Hematopoietic multipotent progenitor cell treated with erythropoietin and hydrocortisone succinate and interleukin-3 and kit ligand, for 15 days (in vitro differentiated cells): ENCODE results near the gene ZSCAN10.

ENCODE experiments used
- DNase-seq: peaks from one replicate; pipeline ENCODE4 v3.0.0-alpha.2; 2015; ENCODE audit warnings: low spot score

Gene ZSCAN10

DNA sequence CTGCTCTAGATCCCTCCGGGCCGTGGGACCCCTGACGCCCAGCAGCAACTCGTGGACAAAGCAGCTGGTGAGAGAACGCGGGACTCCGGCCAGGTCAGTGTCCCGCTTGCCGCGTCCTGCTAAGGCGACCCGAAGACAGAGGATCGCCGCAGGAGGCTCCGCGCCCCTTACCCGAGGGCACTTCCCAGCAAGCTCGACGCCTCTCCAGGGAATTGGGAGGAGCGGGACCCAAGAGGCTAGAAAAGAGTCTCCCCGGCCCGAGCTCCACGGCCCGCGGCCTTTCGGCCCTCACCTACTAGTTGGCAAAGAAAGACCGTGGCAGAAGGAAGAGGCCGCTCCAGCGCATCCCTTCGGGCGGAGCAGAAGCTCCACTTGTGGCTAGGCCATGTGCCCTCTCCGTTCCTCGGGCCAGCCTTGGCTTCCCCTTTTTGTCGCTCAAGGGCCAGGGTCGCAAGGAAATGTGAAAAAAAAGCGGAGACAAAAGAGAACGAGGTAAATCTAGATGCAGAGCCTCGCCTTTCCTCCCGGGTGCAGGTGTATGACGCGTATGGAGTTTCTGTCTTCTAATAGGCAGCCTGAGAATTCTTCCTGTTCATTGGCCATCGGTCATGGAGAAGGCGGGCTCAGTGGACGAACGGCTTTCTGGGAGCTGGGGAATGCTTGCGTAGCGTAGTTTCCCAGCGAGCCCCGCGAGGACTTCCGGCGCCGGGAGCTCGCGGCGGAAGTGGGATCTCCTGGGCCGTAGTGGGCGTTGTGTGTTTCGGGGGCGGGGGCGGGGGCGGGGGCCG is 35.4 kb upstream of the ZSCAN10 start, which contains the start of gene ZNF213:
Gene ZNF213, plus strand, starts transcription at position 692 of the 788 bp plus-strand sequence. CDS start 2,252 bp downstream, outside the sequence.
- DNase-seq: peak; percentile 98

DNA sequence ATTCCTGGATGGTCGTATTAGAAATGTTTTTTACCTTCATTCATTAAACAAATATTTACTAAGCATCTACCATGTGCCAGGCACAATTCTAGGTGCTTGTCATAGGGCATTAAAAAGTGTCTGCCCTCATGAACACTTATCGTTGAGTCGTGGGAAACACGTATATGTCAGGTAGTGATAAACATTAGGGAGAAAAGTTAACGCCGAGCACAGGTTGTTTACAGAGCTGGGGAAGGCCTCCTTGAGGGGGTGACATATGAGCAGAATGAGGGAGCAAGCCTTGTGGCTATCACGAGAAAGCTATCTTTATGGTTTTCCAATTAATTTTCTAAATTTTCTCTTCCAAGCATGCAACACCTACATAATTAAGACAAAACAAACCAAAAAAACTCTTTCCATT is 34.8 kb upstream of the ZSCAN10 start:
- peak; percentile 37 for DNase-seq

GRCh38 chr16:3131755-3132377 is 32.8 kb upstream of the ZSCAN10 start:
- DNase-seq: peak; percentile 55

DNA sequence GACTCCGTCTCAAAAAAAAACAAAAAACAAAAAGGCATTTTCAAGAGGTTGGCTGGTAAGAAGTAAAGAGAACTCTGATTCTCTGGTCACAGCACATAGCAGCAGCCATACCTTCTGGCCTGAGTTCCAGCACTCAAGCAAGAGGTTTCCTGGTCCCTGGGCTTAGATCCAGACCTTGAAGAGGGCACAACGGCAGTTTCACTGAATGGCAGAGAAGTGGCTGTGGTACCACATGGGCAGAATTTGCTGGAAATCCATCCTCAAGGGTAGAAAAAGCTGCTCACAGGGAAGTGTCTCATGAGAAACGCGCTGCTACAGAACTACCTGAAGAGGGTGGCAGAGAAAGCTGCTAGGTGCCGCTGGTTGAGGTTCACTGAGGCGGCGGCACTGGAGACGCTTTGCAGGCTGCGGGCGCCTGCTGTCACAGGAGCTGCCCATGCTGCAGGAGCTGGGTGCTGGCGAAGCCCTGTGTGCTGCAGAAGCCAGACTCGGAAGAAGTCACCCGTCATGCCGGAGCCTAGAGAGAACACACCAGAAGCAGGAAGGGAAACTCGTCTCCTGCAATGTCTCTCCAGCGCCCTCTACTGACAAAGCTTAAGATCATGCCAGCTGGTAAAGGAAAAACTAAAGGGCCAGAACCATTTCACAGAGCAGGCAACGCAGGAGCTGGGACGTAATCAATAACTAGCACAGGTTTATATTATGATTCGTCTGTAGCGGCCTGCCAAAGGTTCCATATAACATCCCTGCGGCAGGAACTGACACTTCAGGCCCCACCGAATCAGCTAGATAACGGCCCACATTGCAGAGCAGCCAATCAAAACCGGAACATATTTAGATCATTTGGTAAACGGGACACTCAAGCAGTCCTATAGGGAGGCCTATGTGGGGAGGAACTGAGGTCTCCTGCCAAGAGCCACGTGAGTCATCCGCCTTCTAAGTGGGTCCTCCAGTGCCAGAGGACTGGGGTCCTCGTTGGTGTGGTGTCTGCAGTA is 30.3 kb upstream of the ZSCAN10 start:
- peak; percentile 88 for DNase-seq

GRCh38 chr16:3127745-3128144 is 28.7 kb upstream of the ZSCAN10 start:
- no peak for DNase-seq

GRCh38 chr16:3123986-3124886 is 25.1 kb upstream of the ZSCAN10 start:
- DNase-seq: peak; percentile 98

GRCh38 chr16:3122926-3123570 is 24.0 kb upstream of the ZSCAN10 start:
- DNase-seq: no peak

DNA sequence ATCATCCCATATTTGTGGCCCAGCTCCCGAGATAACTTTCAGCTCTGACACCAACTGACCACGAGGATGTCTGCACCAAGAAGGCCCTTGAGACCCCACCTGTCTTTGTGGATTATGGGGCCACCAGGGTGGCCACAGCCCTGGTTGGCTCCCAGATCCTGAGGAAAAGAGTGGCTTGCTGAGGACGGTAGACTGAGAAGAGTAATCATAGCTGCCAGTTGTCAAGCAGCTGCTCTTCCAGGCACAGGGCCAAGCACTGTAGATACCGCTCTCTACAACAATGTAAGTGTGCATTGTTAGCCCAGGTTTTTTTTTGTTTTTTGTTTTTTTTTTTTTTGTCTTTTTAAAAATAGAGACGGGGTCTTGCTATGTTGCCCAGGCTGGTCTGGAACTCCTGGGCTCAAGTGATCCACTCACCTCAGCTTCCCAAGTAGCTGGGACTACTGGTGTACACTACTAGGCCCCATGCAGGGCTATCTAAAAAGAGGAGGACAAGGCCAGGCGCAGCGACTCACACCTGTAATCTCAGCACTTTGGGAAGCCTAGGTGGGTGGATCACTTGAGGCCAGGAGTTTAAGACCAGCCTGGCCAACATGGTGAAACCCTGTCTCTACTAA is 22.9 kb upstream of the ZSCAN10 start:
- DNase-seq: no peak

DNA sequence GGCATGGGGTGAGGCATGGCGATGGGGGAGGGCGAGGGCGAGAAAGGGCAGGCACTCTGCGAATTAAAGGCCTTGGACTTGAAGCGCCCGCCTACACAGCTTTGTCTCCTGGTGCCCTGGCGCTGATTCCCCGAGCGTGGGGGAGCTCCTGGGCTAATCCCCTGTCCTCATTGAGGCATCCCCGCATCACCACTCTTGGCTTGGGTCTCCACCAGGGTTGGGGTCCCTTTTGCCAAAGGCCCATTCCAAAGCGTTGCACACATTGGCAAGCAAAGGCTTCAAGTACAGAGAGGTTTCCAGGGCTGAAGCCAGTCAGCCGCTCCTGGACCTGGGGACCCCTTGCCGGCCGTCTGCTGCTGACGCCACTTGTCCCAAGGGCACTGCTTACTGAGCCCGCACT is 21.3 kb upstream of the ZSCAN10 start:
- no peak for DNase-seq

DNA sequence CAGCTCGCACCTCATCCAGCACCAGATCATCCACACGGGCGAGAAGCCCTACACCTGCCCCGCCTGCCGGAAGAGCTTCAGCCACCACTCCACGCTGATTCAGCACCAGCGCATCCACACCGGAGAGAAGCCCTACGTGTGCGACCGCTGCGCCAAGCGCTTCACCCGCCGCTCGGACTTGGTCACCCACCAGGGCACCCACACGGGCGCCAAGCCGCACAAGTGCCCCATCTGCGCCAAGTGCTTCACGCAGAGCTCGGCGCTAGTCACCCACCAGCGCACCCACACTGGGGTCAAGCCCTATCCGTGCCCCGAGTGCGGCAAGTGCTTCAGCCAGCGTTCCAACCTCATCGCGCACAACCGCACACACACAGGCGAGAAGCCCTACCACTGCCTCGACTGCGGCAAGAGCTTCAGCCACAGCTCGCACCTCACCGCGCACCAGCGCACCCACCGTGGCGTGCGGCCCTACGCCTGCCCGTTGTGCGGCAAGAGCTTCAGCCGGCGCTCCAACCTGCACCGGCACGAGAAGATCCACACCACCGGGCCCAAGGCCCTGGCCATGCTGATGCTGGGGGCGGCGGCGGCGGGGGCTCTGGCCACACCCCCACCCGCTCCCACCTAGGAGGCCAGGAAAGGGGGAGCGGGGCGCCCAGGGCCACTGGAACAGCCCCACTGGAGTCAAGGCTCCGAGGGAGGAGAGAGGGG is 20.8 kb upstream of the ZSCAN10 start:
- no peak for DNase-seq

DNA sequence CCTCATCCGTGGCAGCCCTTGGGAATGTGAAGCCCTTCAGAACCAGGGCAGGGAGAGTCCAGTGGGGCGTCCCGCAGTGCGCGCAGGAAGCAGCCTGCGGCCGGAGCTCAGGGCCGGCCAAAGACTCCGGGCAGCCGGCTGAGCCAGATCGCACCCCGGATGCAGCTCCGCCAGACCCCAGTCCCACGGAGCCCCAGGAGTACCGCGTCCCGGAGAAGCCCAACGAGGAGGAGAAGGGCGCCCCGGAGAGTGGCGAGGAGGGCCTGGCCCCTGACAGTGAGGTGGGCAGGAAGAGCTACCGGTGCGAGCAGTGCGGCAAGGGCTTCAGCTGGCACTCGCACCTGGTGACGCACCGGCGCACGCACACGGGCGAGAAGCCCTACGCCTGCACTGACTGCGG is 20.2 kb upstream of the ZSCAN10 start:
- no peak for DNase-seq

DNA sequence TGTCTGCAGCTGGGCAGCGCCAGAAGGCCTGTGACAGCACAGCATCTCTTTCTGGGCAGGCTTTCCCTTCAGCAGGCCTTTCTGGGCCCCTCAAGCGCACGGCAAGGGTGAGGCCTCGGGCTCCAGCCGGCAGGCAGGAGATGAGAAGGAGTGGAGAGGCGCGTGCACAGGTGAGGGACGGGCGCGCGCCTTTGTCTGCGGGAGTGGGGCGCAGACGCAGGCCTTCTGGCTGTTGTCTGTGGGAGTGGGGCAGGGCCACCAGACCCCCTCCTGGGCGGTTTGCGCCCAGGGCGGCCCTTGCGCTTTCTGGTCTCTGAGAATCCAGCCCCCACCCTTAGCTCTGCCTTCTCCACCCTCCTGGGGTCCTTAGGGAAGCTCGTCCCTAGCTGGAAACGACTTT is 19.8 kb upstream of the ZSCAN10 start:
- DNase-seq: no peak

- no peak for DNase-seq
These were observed 19.2 kb upstream of the ZSCAN10 start for GRCh38 chr16:3118204-3118790.

DNA sequence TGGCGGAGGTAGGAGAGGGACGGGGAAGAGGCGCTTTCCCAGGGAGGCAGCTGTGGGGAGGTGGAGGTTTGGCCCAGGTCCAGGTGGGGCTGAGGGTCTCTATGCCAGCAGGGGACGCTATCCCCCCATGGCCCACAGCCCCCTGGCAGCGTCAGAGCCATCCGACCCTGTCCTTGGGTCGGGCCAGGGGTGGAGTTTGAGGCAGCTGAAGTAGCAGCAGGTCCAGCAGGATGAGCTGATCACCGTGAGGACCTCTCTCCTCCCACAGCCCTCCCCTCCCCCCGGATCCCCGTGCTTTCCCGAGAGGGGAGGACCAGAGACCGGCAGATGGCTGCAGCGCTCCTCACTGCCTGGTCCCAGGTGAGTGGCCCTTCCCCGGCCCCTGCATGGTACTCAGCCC is 16.5 kb upstream of the ZSCAN10 start:
- no peak for DNase-seq

GRCh38 chr16:3115003-3115402 is 15.9 kb upstream of the ZSCAN10 start:
- DNase-seq: no peak

DNA sequence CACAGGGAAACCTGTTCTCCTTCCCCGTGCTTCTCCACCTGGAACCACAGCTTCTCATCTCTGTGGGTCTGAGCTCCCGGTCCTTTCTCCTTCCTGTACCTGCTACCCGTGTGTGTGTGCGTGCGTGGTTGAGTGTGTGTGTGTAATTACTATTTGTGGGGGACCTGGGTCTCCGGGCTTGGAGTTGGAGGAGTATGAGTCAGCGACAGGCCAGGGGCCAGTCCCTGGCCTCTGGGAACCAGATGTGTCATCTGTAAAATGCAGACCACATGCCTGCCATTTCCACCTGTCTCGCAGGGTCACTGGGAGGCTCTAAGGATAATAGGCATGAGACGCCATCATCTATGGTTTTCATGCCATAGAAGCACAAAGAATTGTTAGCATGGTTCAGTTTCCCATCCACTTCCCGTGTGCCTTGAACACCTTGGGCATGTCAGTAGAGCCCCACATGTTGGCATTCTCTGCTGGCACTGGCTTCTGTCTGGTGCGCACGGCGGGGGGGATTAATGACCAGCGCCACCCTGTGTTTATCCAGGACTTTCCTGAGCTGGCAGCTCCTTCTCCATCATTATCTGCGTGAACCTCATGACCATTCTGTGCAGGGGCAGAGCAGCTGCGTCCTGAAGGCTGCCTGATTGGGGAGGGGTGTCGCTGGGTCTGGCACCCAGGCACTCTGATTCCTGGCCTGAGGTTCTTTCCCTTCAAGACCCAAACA is 14.8 kb upstream of the ZSCAN10 start:
- no peak for DNase-seq

- no peak for DNase-seq
These were observed 13.9 kb upstream of the ZSCAN10 start for GRCh38 chr16:3112881-3113574.
